HG02642 (cell line): ENCODE measurements around the gene OR51B4.
"Not testable (repeated sequence)": the region's sequence is repeated elsewhere in the genome, so short reads cannot be mapped to it uniquely, and the experiment has no call there.

Experiments used
- ATAC-seq: cut with Tn5 transposase; IDR thresholded peaks from one replicate; pipeline ENCODE4 v1.9.1; 2021; ENCODE audit warnings: mild to moderate bottlenecking; ENCODE audit not compliant: unreplicated experiment, poor library complexity

The OR51B4 gene

GRCh38 chr11:5276697-5277096 is 25.0 kb downstream of the OR51B4 start:
- ATAC-seq: no peak

GRCh38 chr11:5275369-5276110 is 26.2 kb downstream of the OR51B4 start:
- ATAC-seq: no peak

- no peak for ATAC-seq
Observed at GRCh38 chr11:5274395-5274794, 27.4 kb downstream of the OR51B4 start.

GRCh38 chr11:5272395-5273017 is 29.2 kb downstream of the OR51B4 start:
- ATAC-seq: no peak

GRCh38 chr11:5269715-5270147 is 32.0 kb downstream of the OR51B4 start, which contains the start of gene HBE1:
Gene HBE1 (minus strand): TSS chr11:5269945. CDS start chr11:5269890, 55 bp downstream.
- no peak for ATAC-seq

GRCh38 chr11:5267033-5267563 is 34.6 kb downstream of the OR51B4 start:
- no peak for ATAC-seq

GRCh38 chr11:5266609-5267008 is 35.1 kb downstream of the OR51B4 start:
- no peak for ATAC-seq

GRCh38 chr11:5265832-5266231 is 35.9 kb downstream of the OR51B4 start:
- ATAC-seq: no peak

GRCh38 chr11:5258543-5259262 is 43.0 kb downstream of the OR51B4 start:
- ATAC-seq: no peak

- ATAC-seq: no peak
Observed at GRCh38 chr11:5257296-5257695, 44.5 kb downstream of the OR51B4 start.

- ATAC-seq: not testable (repeated sequence)
Observed at GRCh38 chr11:5254646-5255413, 46.9 kb downstream of the OR51B4 start, which contains the start of gene HBG2. Gene HBG2 (minus strand): TSS chr11:5254781. CDS start chr11:5254728, 53 bp downstream.

- ATAC-seq: not testable (repeated sequence)
Observed at GRCh38 chr11:5254023-5254422, 47.7 kb downstream of the OR51B4 start.

GRCh38 chr11:5253440-5253839 is 48.3 kb downstream of the OR51B4 start:
- ATAC-seq: not testable (repeated sequence)

GRCh38 chr11:5252919-5253265 is 48.9 kb downstream of the OR51B4 start:
- ATAC-seq: no peak

- ATAC-seq: no peak
Observed at GRCh38 chr11:5252192-5252918, 49.4 kb downstream of the OR51B4 start.

- no peak for ATAC-seq
Observed at GRCh38 chr11:5251746-5252145, 50.0 kb downstream of the OR51B4 start.
